ENCODE measurements around the gene PTH2R. TPM values are rescaled to one million over a fixed set of nuclear protein-coding genes. Genes with fewer than 3 reads are reported as not detected.

The PTH2R gene
- total and polyA plus RNA-seq, 2 of the 4 experiments (the other 2 are of a cell fraction): under 0.01 TPM; not detected in 1

- Histone ChIP-seq H3K4me3 (ENCODE audit: insufficient read depth, low read depth, low read length) (no peak overlapping the region), H3K56ac (ENCODE audit: extremely low read depth, insufficient read depth, low read length) (no peak overlapping the region), H3K14ac (replicated peaks; ENCODE audit: low read depth, low read length) (no peak overlapping the region), H3K27me3 (ENCODE audit: control insufficient read depth, insufficient read depth, low read length) (no peaks in the 10 kb centered on the region), H3K23ac (ENCODE audit: low read depth, low read length) (no peak overlapping the region), H2AK5ac (ENCODE audit: low read depth, low read length) (no peak overlapping the region), H3K4me2 (ENCODE audit: low read depth, low read length) (no peak overlapping the region), H2AK9ac (replicated peaks; ENCODE audit: low read depth, low read length, poor library complexity) (no peak overlapping the region), H2BK20ac (ENCODE audit: low read depth, low read length) (no peak overlapping the region), H3K9me1 (ENCODE audit: insufficient read depth, low read length) (no peaks in the 10 kb centered on the region), H4K5ac (ENCODE audit: low read depth, low read length) (no peak overlapping the region), H3K4ac (ENCODE audit: low read depth, low read length) (no peak overlapping the region), H3K4me1 (ENCODE audit: control insufficient read depth, insufficient read depth, low read length) (no peaks in the 10 kb centered on the region), H3K79me1 (ENCODE audit: low read depth in 1 of 2, low read length in 2 of 2) (no peaks in the 10 kb centered on the region), H4K91ac (ENCODE audit: insufficient read depth, low read depth, low read length) (no peak overlapping the region), H3K9ac (ENCODE audit: low read depth, low read length) (no peak overlapping the region), H2BK15ac (ENCODE audit: low read depth, low read length) (no peak overlapping the region), H3K9me3 (ENCODE audit: control insufficient read depth, insufficient read depth, low read length) (no peaks in the 10 kb centered on the region), H3K36me3 (ENCODE audit: control insufficient read depth, insufficient read depth, low read length) (no peaks in the 10 kb centered on the region), H4K20me1 (ENCODE audit: insufficient read depth, low read length) (no peaks in the 10 kb centered on the region), H3K18ac (ENCODE audit: low read depth, low read length) (no peak overlapping the region), H2BK120ac (ENCODE audit: low read depth, low read length) (no peak overlapping the region), H2BK5ac (ENCODE audit: low read depth, low read length, poor library complexity, severe bottlenecking) (no peak overlapping the region), H4K8ac (ENCODE audit: low read depth in 2 of 2, low read length in 2 of 2) (no peak overlapping the region), H2AFZ (replicated peaks; ENCODE audit: low read length, poor library complexity) (no peak overlapping the region), H3K27ac (ENCODE audit: insufficient read depth, low read length) (no peak overlapping the region)
- POLR2A ChIA-PET (ENCODE audit: unreplicated experiment): no interaction called here
- in situ Hi-C loops (cut with MboI; ENCODE audit: low sequenced_read_pairs): no loop called here
- TF ChIP-seq CHD1 (IDR thresholded peaks at IDR 0.05; ENCODE audit: low read depth, low read length) (no peak), BHLHE40 (IDR thresholded peaks at IDR 0.05; ENCODE audit: low read depth, low read length) (no peak), MAFK (IDR thresholded peaks at IDR 0.05; ENCODE audit: low read depth, low read length) (0 out of 2 replicates have a peak, but pooled peaks have one; percentile 25)
- DNase-seq (no peak), ATAC-seq (ENCODE audit: low read depth) (no peak)
- CTCF ChIA-PET: no interaction called here
- intact Hi-C loops (cut with micrococcal nuclease): no loop called here
- BruUV-seq (replicated peaks): no TSS peak
- dilution Hi-C loops (cut with HindIII; ENCODE audit: low sequenced_read_pairs, unreplicated experiment): no loop called here
These were observed 48.3 kb downstream of the PTH2R start for GRCh38 chr2:208454861-208455260.

Data from IMR-90 (cell line).